Suprapubic skin (tissue), 4 donors: ENCODE data around the gene KSR1. TPM values are rescaled to one million over a fixed set of nuclear protein-coding genes. Genes with fewer than 3 reads are reported as not detected.
A peak's percentile ranks its signal among the peaks of the same experiment; 100 is the strongest.

Source experiments
- DNase-seq, 2 donors: peaks; one replicate each; pipeline ENCODE4 v3.0.0-alpha.2; 2019; ENCODE audit warnings: low spot score in 2 of 2
- H3K27ac ChIP-seq: fragments of 200-600 bp; sonication (generic); one replicate; pipeline ENCODE4 v1.5.1; 2019
- H3K27me3 ChIP-seq: fragments of 200-600 bp; sonication (generic); one replicate; pipeline ENCODE4 v1.5.1; 2019
- H3K36me3 ChIP-seq: fragments of 200-600 bp; sonication (generic); one replicate; pipeline ENCODE4 v1.5.1; 2019
- H3K4me1 ChIP-seq: fragments of 200-600 bp; sonication (generic); one replicate; pipeline ENCODE4 v1.5.1; 2019
- H3K4me3 ChIP-seq: fragments of 200-600 bp; sonication (generic); one replicate; pipeline ENCODE4 v1.5.1; 2019; ENCODE audit warnings: mild to moderate bottlenecking
- H3K9me3 ChIP-seq: fragments of 200-600 bp; sonication (generic); one replicate; pipeline ENCODE4 v1.5.1; 2019
- CTCF ChIP-seq, 2 donors: fragments of 200-600 bp in 1 of 2; fragments of 450-650 bp in 1 of 2; sonication (generic) in 1 of 2; IDR thresholded peaks; one replicate each; pipeline ENCODE4 v1.5.1; 2016 to 2019; ENCODE audit warnings: antibody characterized with exemption in 2 of 2, mild to moderate bottlenecking in 1 of 2, moderate library complexity in 1 of 2
- EP300 ChIP-seq: sonication (generic); formaldehyde crosslinking; IDR thresholded peaks from one replicate; pipeline ENCODE4 v1.6.1; 2017; ENCODE audit warnings: antibody characterized with exemption
- POLR2A ChIP-seq, 2 donors: fragments of 450-650 bp; IDR thresholded peaks; one replicate each; pipeline ENCODE4 v1.6.1; 2017; ENCODE audit warnings: antibody characterized with exemption in 2 of 2, mild to moderate bottlenecking in 2 of 2, moderate library complexity in 2 of 2
- POLR2AphosphoS5 ChIP-seq, 3 donors: sonication (generic); formaldehyde crosslinking; IDR thresholded peaks; one replicate each; pipeline ENCODE4 v1.6.1; 2017; ENCODE audit warnings: antibody characterized with exemption in 3 of 3
- WGBS: methylation state at CpG from one replicate; pipeline ENCODE4 v1.1.5; 2018; 5-methylcytosine and 5-hydroxymethylcytosine counted together
- total RNA-seq, 4 donors: library from RNA; depleted of rRNA; stranded (reverse); fragments of >200 nt; gene quantifications; one replicate each; pipeline ENCODE4 v1.1.0, GENCODE V29; 2016

KSR1 gene
- total RNA-seq, 4 donors from 2014 or later = 38.1 to 54.0 (median 49.5) TPM

GRCh38 chr17:27452828-27453227 is 3.4 kb upstream of the KSR1 start:
- Histone ChIP-seq H3K36me3 (no peaks in the 10 kb centered on the region), H3K4me1 (peaks cover 17% of the 10 kb centered on the region), H3K27me3 (no peaks in the 10 kb centered on the region), H3K9me3 (no peaks in the 10 kb centered on the region), H3K27ac (no peak overlapping the region), H3K4me3 (no peak overlapping the region)
- no peak for TF ChIP-seq EP300
- whole genome bisulfite sequencing = 66% methylated on average over 5 of the region's 5 CpGs
- no peak for DNase-seq

GRCh38 chr17:27453471-27453870 is 2.8 kb upstream of the KSR1 start:
- H3K4me1 ChIP-seq = peaks cover 23% of the 10 kb centered on the region
- H3K9me3 ChIP-seq = no peaks in the 10 kb centered on the region
- no peak overlapping the region for H3K4me3 ChIP-seq
- H3K27ac ChIP-seq = no peak overlapping the region
- no peak for TF ChIP-seq POLR2A (IDR thresholded peaks at IDR 0.05)
- no peak for TF ChIP-seq EP300
- no peak for TF ChIP-seq POLR2AphosphoS5 (IDR thresholded peaks at IDR 0.05)
- TF ChIP-seq CTCF (IDR thresholded peaks at IDR 0.05) = no peak
- H3K27me3 ChIP-seq = no peaks in the 10 kb centered on the region
- WGBS = 57% methylated on average over 1 of the region's 2 CpGs
- DNase-seq = no peak
- no peaks in the 10 kb centered on the region for H3K36me3 ChIP-seq

- 77% methylated on average over 4 of the region's 4 CpGs for WGBS
- H3K27ac ChIP-seq = no peak overlapping the region
- peaks cover 30% of the 10 kb centered on the region for H3K4me1 ChIP-seq
- no peaks in the 10 kb centered on the region for H3K27me3 ChIP-seq
- H3K9me3 ChIP-seq = no peaks in the 10 kb centered on the region
- no peaks in the 10 kb centered on the region for H3K36me3 ChIP-seq
- no peak for TF ChIP-seq EP300
- no peak for TF ChIP-seq POLR2AphosphoS5 (IDR thresholded peaks at IDR 0.05)
- DNase-seq = no peak
- no peak overlapping the region for H3K4me3 ChIP-seq
These were observed 2.2 kb upstream of the KSR1 start for GRCh38 chr17:27454089-27454488.

GRCh38 chr17:27455236-27455913 is 873 bp upstream of the KSR1 start:
- Histone ChIP-seq H3K36me3 (no peaks in the 10 kb centered on the region), H3K27ac (peak overlapping the region; percentile 83), H3K27me3 (no peaks in the 10 kb centered on the region), H3K4me1 (peaks cover 42% of the 10 kb centered on the region), H3K9me3 (no peaks in the 10 kb centered on the region), H3K4me3 (peak overlapping the region; percentile 94)
- TF ChIP-seq POLR2AphosphoS5 (IDR thresholded peaks at IDR 0.05) (no peak), POLR2A (IDR thresholded peaks at IDR 0.05) (no peak), EP300 (no peak), CTCF (IDR thresholded peaks at IDR 0.05) (no peak)
- DNase-seq = no peak
- WGBS = 19% methylated on average over 11 of the region's 12 CpGs

GRCh38 chr17:27456681-27457359 is 572 bp downstream of the KSR1 start:
- no peak for DNase-seq
- Histone ChIP-seq H3K27me3 (no peaks in the 10 kb centered on the region), H3K36me3 (no peaks in the 10 kb centered on the region), H3K27ac (peak overlapping the region; percentile 83), H3K9me3 (no peaks in the 10 kb centered on the region), H3K4me3 (peak overlapping the region; percentile 94), H3K4me1 (peaks cover 57% of the 10 kb centered on the region)
- TF ChIP-seq CTCF (IDR thresholded peaks at IDR 0.05) (no peak), POLR2AphosphoS5 (IDR thresholded peaks at IDR 0.05) (no peak)
- under 1% methylated on average over 46 of the region's 57 CpGs for WGBS

- no peaks in the 10 kb centered on the region for H3K27me3 ChIP-seq
- no peak for DNase-seq
- H3K4me1 ChIP-seq = peaks cover 58% of the 10 kb centered on the region
- 3% methylated on average over 8 of the region's 8 CpGs for WGBS
- H3K9me3 ChIP-seq = no peaks in the 10 kb centered on the region
- peak overlapping the region; percentile 83 for H3K27ac ChIP-seq
- no peaks in the 10 kb centered on the region for H3K36me3 ChIP-seq
- TF ChIP-seq CTCF (IDR thresholded peaks at IDR 0.05) (no peak), POLR2A (IDR thresholded peaks at IDR 0.05) (no peak), POLR2AphosphoS5 (IDR thresholded peaks at IDR 0.05) (no peak)
- H3K4me3 ChIP-seq = peak overlapping the region; percentile 94
These were observed 1.1 kb downstream of the KSR1 start for GRCh38 chr17:27457360-27457715.
